Activated naive CD4-positive, alpha-beta T cell treated with anti-CD3 and anti-CD28 coated beads, Interleukin-2, amount 50 U/mL, for 24 hours (primary cell): ENCODE data around the gene IGFN1.

ENCODE experiments used
- H3K27ac Mint-ChIP-seq: one replicate; pipeline ENCODE4 v1.8.0; 2021; ENCODE audit warnings: mild to moderate bottlenecking, mixed read lengths
- H3K27me3 Mint-ChIP-seq: one replicate; pipeline ENCODE4 v1.8.0; 2021; ENCODE audit warnings: mixed read lengths
- H3K36me3 Mint-ChIP-seq: one replicate; pipeline ENCODE4 v1.8.0; 2021; ENCODE audit warnings: mixed read lengths
- H3K4me1 Mint-ChIP-seq: one replicate; pipeline ENCODE4 v1.8.0; 2021; ENCODE audit warnings: mixed read lengths
- H3K4me3 Mint-ChIP-seq: one replicate; pipeline ENCODE4 v1.8.0; 2021; ENCODE audit warnings: mild to moderate bottlenecking, mixed read lengths
- H3K9me3 Mint-ChIP-seq: one replicate; pipeline ENCODE4 v1.8.0; 2021; ENCODE audit warnings: mixed read lengths

IGFN1 gene

DNA sequence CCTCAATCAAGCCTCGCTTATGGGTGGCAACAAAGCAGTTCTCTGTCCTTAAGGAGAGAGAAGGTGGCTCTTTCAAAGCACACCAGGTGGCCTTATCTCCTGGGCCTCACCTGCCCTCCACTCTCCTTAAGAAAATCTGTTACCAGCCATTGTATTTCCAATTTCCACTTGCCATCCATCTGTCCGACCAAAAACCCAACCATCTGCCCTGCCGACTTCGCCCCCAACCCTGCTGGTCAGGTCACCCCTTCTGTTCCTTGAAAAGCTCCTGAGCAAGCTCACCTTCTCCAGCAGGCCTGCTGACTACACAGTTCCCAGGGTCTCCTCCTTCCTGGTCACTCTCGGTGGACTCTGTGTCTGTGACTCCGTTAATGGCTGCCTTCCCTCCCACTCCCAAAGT, 619 bp upstream of the IGFN1 start:
- H3K9me3 Mint-ChIP-seq, result no peaks in the 10 kb centered on the region
- peaks cover 3% of the 10 kb centered on the region for H3K27me3 Mint-ChIP-seq
- no peak overlapping the region for H3K27ac Mint-ChIP-seq
- H3K4me1 Mint-ChIP-seq, result no peaks in the 10 kb centered on the region
- H3K4me3 Mint-ChIP-seq, result no peak overlapping the region
- no peaks in the 10 kb centered on the region for H3K36me3 Mint-ChIP-seq

DNA sequence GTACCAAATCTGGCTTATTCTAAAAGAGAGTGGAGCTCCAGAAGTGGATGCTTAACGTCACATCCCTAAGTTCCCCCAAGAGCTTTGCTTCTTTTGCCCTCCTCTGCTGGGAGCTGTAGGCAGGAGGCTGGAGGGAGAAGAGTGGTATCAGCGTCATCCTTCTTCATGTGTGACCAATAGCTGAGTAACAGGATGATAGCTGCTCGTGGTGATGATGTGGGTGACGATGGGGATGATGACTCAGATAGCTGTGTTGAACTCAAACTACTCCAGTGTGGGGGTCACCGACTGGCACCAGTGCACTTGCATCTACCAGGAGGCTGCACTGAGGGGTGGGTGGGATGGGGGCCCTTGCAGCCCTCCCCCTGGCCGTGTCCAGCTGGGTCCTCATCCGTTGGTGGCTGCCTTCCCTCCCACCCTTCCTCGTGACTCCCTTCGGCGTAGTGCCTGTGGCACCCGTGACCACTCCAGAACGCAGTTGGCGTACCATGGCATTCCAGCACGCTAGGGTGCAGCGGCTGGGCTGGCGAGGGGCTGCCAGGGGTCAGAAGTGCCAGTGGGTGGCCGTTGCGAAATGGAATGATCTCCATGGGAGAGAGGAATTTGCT, 1.1 kb downstream of the IGFN1 start:
- Mint-ChIP-seq H3K4me3 (no peak overlapping the region), H3K27ac (no peak overlapping the region), H3K27me3 (peaks cover 3% of the 10 kb centered on the region)

DNA sequence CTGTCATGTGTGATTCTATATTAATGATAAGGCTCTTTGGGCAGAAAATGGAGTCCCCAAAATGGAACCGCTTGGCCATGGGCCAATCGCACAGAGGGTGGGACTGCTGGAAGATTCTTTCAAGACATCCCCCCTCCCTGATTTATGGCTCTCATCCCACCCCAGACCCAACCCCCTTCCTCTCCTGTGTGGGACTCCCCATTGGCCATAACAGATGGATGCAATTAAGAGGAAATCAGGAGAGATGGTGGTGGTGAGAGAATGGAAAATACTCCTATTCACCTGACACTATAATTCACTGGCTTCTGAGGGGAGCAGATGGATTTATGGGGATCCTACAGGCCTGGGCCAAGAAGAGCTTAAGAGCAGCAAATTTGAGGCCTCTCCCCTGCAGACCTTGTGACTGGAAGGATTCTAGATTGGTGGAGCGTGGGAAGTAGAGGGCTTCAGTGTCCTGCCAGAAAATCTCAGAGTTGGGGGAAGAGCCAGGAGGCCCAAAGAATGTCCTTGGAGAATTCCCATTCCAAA, 1.7 kb downstream of the IGFN1 start:
- no peak overlapping the region for H3K27ac Mint-ChIP-seq
- H3K36me3 Mint-ChIP-seq, result no peaks in the 10 kb centered on the region
- no peak overlapping the region for H3K4me3 Mint-ChIP-seq
- H3K27me3 Mint-ChIP-seq, result peaks cover 3% of the 10 kb centered on the region
- H3K4me1 Mint-ChIP-seq, result no peaks in the 10 kb centered on the region
- no peaks in the 10 kb centered on the region for H3K9me3 Mint-ChIP-seq

More for the DNA sequence above, 1.1 kb downstream of the IGFN1 start:
- no peaks in the 10 kb centered on the region for H3K4me1 Mint-ChIP-seq
- H3K36me3 Mint-ChIP-seq, result no peaks in the 10 kb centered on the region
- H3K9me3 Mint-ChIP-seq, result no peaks in the 10 kb centered on the region

DNA sequence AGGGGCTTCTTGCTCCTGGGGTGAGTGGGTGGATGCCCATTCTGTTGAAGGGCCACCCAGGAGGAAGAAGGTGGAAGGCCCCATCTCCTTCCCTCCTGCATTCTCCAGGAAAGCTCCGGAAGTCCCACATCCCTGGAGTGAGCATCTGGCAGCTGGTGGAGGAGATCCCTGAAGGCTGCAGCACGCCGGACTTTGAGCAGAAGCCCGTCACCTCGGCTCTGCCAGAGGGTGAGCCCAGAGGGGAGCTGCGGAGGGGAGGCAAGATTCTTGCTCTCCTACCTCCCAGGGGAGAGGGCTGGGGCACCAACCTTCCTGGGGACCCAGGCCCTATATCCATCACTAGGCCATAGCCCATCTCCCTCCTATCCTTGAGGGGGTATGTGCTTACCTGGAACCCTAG, 3.4 kb downstream of the IGFN1 start:
- no peaks in the 10 kb centered on the region for H3K36me3 Mint-ChIP-seq
- no peaks in the 10 kb centered on the region for H3K9me3 Mint-ChIP-seq
- no peak overlapping the region for H3K4me3 Mint-ChIP-seq
- H3K4me1 Mint-ChIP-seq, result no peaks in the 10 kb centered on the region
- H3K27ac Mint-ChIP-seq, result no peak overlapping the region
- H3K27me3 Mint-ChIP-seq, result peaks cover 3% of the 10 kb centered on the region

GRCh38 chr1:201198598-201198997, 8.0 kb downstream of the IGFN1 start:
- Mint-ChIP-seq H3K4me3 (no peak overlapping the region), H3K4me1 (no peaks in the 10 kb centered on the region), H3K27ac (no peak overlapping the region), H3K36me3 (no peaks in the 10 kb centered on the region), H3K9me3 (no peaks in the 10 kb centered on the region), H3K27me3 (no peaks in the 10 kb centered on the region)

DNA sequence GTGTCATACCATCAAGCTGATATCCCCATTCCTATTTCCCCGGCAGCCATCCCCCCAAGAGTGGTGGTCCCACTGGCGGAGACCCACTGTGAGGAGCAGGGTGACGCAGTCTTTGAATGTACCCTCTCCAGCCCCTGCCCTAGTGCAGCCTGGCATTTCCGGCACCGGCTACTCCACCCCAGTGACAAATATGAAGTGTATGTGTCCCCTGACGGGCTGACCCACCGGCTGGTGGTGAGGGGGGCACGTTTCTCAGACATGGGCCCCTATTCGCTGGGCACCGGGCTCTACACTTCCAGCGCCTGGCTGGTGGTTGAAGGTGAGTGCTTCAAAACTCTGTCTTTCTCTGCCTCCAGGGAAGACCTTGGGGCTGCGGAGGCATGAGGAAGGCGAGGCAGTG, 14.4 kb downstream of the IGFN1 start:
- Mint-ChIP-seq H3K27me3 (peaks cover 4% of the 10 kb centered on the region), H3K27ac (no peak overlapping the region), H3K36me3 (no peaks in the 10 kb centered on the region), H3K9me3 (no peaks in the 10 kb centered on the region), H3K4me3 (no peak overlapping the region), H3K4me1 (no peaks in the 10 kb centered on the region)

DNA sequence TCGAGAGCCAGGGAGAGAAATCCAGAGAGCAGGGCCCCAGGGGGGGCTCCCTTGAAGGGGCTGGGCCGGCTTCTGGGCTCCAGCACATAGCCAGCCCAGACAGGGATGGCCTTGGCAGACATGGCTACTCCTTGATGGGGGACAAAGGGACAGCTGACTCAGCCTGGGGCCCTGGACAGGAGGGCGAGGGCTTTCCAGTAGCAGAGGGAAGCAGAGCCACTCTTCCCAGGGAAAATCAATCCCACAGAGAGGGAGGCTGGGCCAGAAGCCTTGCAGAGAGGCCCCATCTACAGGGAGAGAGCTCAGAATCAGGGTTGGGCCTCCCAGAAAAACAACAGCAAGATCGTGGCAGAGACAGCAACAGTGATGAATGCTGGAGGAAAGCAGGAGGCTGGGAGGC, 15.6 kb downstream of the IGFN1 start:
- Mint-ChIP-seq H3K4me1 (no peaks in the 10 kb centered on the region), H3K9me3 (no peaks in the 10 kb centered on the region), H3K36me3 (no peaks in the 10 kb centered on the region), H3K4me3 (no peak overlapping the region), H3K27ac (no peak overlapping the region), H3K27me3 (peaks cover 8% of the 10 kb centered on the region)

- H3K4me3 Mint-ChIP-seq, result no peak overlapping the region
- H3K27me3 Mint-ChIP-seq, result peaks cover 15% of the 10 kb centered on the region
- H3K36me3 Mint-ChIP-seq, result no peaks in the 10 kb centered on the region
- H3K9me3 Mint-ChIP-seq, result no peaks in the 10 kb centered on the region
- H3K4me1 Mint-ChIP-seq, result no peaks in the 10 kb centered on the region
- H3K27ac Mint-ChIP-seq, result no peak overlapping the region
Observed at GRCh38 chr1:201207046-201207445, 16.4 kb downstream of the IGFN1 start.

DNA sequence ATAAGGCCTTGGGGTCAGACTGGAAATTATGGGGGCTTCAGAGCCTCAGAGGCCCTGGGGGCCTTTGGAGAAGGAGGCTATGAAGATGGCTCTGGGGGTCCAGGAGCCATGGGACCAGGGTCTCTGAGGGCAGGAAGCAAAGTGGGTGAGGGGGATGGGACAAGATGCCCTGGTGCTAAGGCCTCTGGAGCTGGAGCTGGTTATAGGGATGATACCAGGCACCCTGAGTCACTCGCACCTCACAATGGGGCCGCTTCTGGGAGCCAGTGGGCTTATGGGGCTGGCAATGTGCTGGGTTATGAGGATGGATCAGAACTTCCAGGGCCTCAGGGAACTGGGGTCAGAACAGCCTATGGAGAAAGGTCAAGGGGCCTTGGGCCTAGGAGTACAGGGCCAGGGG, 17.6 kb downstream of the IGFN1 start:
- no peak overlapping the region for H3K4me3 Mint-ChIP-seq
- H3K27me3 Mint-ChIP-seq, result peaks cover 19% of the 10 kb centered on the region
- no peaks in the 10 kb centered on the region for H3K36me3 Mint-ChIP-seq
- H3K9me3 Mint-ChIP-seq, result no peaks in the 10 kb centered on the region
- peak overlapping the region; percentile 5 for H3K27ac Mint-ChIP-seq
- no peaks in the 10 kb centered on the region for H3K4me1 Mint-ChIP-seq

DNA sequence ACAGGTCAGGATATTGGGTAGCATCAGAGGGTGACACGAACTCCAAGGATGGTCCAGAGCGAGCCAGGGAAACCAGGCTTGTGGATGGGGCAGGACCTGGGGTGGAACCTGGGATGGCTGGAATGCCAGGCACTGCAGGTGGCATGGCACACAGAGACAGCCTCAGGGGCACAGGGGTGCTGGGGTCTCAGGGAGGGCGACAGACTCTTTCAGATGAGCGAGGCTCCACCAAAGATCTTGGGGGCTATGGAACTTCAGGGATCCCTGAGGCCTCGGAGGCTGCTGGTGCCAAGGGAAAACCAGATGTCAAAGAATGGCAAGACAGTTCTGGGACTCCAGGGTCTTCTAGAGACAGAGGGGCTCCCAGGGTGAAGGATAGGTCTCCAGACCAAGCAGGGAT, 21.4 kb downstream of the IGFN1 start:
- H3K27me3 Mint-ChIP-seq, result peaks cover 19% of the 10 kb centered on the region
- H3K4me1 Mint-ChIP-seq, result no peaks in the 10 kb centered on the region
- H3K36me3 Mint-ChIP-seq, result no peaks in the 10 kb centered on the region
- H3K4me3 Mint-ChIP-seq, result no peak overlapping the region
- H3K9me3 Mint-ChIP-seq, result no peaks in the 10 kb centered on the region
- H3K27ac Mint-ChIP-seq, result no peak overlapping the region

DNA sequence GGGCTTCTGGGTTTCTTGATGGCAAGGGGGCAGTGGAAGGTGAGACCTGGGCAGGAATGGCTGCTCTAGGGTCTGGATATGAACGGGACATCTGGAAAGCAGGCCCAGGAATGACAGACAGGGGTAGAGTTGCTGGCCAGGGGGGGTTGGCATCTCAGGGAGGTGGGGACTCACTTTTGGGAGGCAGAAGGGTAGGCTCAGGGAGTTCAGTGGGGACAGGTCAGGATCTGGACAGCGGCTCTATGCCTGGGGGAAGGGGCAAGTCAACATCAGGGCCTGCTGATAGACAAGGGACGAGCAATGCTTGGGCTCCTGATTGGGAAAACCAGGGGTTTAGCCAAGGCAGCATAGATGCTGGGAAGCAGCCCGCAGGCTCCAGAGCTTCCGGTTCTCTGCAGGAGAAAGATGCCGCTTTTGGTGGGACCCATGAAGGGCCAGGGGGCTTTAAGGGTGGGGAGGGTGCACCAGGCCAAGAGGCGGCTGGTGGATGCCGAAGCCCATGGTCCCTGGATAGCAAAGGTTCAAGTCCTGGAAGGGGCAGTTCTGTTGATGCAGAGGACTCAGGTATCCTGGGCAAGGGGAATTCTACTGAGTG, 21.9 kb downstream of the IGFN1 start:
- Mint-ChIP-seq H3K9me3 (no peaks in the 10 kb centered on the region), H3K27ac (no peak overlapping the region), H3K4me1 (no peaks in the 10 kb centered on the region), H3K4me3 (no peak overlapping the region), H3K36me3 (no peaks in the 10 kb centered on the region), H3K27me3 (peaks cover 19% of the 10 kb centered on the region)

GRCh38 chr1:201213106-201213770, 22.6 kb downstream of the IGFN1 start:
- no peaks in the 10 kb centered on the region for H3K9me3 Mint-ChIP-seq
- H3K4me1 Mint-ChIP-seq, result no peaks in the 10 kb centered on the region
- H3K27ac Mint-ChIP-seq, result no peak overlapping the region
- H3K4me3 Mint-ChIP-seq, result no peak overlapping the region
- H3K36me3 Mint-ChIP-seq, result no peaks in the 10 kb centered on the region
- H3K27me3 Mint-ChIP-seq, result peaks cover 19% of the 10 kb centered on the region

DNA sequence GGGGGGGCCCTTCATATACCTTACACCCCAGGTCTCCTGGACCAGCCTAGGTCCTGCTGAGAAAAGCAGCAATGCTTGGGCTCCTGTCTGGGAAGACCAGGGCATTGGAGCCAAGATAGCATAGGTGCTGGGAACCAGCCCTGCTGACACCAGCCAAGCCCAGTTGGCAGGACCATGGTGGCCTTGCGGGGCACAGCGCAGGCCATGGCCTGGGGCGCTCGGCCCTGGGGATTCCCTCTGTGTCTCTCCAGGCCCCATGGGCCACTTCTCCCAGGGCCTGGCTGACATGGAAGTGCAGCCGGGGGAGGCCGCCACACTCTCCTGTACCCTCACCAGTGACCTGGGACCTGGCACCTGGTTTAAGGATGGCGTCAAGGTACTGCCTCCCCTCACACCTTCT, 23.3 kb downstream of the IGFN1 start:
- no peaks in the 10 kb centered on the region for H3K4me1 Mint-ChIP-seq
- H3K27ac Mint-ChIP-seq, result no peak overlapping the region
- no peak overlapping the region for H3K4me3 Mint-ChIP-seq
- H3K27me3 Mint-ChIP-seq, result peaks cover 19% of the 10 kb centered on the region
- H3K9me3 Mint-ChIP-seq, result no peaks in the 10 kb centered on the region
- no peaks in the 10 kb centered on the region for H3K36me3 Mint-ChIP-seq

DNA sequence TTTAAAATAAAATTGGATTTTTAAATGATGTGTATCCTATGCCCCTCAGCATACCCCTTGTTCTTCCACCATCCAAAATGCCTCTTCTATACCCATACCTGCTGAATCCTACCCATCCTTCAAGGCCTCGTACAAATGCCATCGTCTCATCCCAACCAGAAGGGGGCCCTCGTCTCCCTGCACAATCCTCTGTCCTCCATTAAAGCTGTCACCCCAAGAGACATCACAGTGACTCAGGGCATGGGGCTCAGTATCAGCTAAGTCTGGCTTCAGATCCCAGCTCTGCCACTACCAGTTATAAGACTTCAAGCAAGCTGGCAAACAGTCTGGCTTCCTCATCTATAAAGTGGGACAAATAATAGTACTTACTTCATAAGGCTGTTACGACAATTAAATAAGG, 23.8 kb downstream of the IGFN1 start:
- Mint-ChIP-seq H3K4me1 (no peaks in the 10 kb centered on the region), H3K27me3 (peaks cover 17% of the 10 kb centered on the region), H3K36me3 (no peaks in the 10 kb centered on the region), H3K9me3 (no peaks in the 10 kb centered on the region), H3K27ac (no peak overlapping the region), H3K4me3 (no peak overlapping the region)

DNA sequence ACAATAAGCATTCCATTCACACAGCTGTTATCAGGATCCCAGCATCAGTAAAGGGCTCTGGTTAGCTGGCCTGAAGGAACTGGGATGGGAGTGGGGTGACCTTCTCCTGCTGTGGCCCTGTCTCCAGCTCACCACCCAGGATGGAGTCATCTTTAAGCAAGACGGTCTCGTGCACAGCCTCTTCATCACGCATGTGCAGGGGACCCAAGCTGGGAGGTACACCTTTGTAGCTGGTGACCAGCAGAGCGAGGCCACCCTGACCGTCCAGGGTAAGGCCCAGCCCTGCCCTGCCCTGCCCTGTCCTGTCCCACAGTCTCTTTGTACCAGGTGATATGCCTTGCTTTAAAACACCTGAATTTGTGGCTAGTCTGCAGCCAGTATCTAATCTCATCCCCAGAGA, 24.3 kb downstream of the IGFN1 start:
- Mint-ChIP-seq H3K27me3 (peaks cover 14% of the 10 kb centered on the region), H3K36me3 (no peaks in the 10 kb centered on the region), H3K4me3 (no peak overlapping the region), H3K4me1 (no peaks in the 10 kb centered on the region), H3K27ac (no peak overlapping the region), H3K9me3 (no peaks in the 10 kb centered on the region)

DNA sequence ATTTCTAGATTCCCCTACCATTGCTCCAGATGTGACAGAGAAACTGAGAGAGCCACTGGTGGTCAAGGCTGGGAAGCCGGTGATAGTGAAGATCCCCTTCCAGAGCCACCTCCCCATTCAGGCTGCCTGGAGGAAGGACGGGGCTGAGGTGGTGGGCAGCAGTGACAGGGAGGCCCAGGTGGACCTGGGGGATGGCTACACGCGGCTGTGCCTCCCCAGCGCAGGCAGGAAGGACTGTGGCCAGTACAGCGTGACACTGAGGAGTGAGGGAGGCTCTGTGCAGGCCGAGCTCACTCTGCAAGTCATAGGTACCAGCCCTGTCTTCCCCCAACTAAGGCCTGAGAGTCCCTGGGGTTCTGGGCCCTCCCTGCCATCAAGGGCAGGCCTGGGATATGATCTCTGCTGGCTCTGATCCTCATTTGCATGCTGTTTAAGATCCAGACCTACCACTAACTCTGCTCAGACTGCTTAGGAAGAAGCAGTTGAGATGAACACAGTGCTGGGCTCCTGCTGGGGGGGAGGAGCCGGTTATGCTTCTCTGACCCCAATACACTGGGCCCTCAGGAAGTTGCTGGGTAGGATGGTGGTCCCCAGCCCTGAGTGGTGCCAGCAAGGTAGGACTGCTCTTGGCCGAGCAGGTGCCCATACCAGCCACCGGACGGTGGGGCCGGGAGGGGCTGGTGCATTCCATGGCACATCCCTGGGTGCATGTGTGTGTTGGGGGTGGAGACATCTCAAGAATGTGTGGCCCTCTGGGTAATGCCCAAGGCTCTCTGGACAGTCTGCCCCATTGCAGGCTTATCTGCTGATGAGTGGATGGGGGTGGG, 25.1 kb downstream of the IGFN1 start:
- no peaks in the 10 kb centered on the region for H3K9me3 Mint-ChIP-seq
- no peak overlapping the region for H3K4me3 Mint-ChIP-seq
- H3K27me3 Mint-ChIP-seq, result peaks cover 14% of the 10 kb centered on the region
- no peaks in the 10 kb centered on the region for H3K36me3 Mint-ChIP-seq
- no peak overlapping the region for H3K27ac Mint-ChIP-seq
- H3K4me1 Mint-ChIP-seq, result no peaks in the 10 kb centered on the region
